GM12875 (cell line): ENCODE measurements around the gene PAIP2B.

Experiments
- H3K4me3 ChIP-seq: one replicate; pipeline ENCODE4 v1.5.1; 2011; ENCODE audit warnings: low read depth, low read length, control low read depth
- CTCF ChIP-seq: IDR thresholded peaks from 2 replicates; pipeline ENCODE4 v1.5.1; 2011; ENCODE audit warnings: low read depth, mild to moderate bottlenecking, control low read depth, inconsistent platforms, low read length, moderate library complexity, borderline replicate concordance; ENCODE audit not compliant: insufficient read depth

PAIP2B gene

DNA sequence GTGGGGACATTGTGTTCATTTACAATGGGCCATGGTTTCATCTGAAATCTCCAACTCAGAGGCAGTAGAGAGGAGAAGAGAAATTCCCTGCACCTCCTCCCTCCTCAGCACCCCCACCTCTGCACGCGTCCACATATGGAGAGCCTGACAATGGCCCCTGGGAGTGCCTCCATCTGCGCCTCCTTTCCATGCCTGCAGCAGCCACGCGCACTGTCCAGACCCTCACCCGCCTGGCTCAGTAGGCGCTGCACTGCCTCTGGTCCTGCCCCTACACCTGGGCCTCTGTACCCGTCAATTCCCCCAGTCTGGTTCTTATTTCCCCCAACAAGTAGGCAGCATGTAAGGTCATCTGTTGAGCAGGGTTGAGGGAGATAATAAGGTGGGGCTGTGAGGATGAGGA, 72.6 kb downstream of the PAIP2B start:
- TF ChIP-seq CTCF = no peak
- H3K4me3 ChIP-seq = no peak overlapping the region

- H3K4me3 ChIP-seq = no peak overlapping the region
- no peak for TF ChIP-seq CTCF
These were observed 73.2 kb downstream of the PAIP2B start for GRCh38 chr2:71153585-71154224.

DNA sequence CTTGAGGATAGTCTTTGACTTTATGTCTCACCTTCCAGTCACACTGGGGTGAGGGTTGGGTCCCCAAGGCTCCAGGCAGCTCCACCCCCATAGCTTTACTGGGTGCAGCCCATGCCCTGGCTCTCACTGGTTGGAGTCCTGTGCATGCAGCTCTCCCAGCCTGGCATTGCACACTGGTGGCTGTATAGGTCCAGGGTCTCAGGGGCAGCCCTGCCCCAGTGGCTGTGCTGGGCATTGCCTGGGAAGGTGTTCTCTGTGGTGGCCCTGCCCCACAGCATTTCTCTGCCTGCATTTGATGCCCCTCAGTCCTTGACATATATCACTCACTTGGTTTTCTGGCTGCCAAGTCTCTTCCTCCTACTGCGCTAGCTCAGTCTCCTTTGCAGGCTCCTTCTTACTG, 75.3 kb downstream of the PAIP2B start:
- no peak overlapping the region for H3K4me3 ChIP-seq
- no peak for TF ChIP-seq CTCF

GRCh38 chr2:71150082-71150816, 76.7 kb downstream of the PAIP2B start:
- no peak overlapping the region for H3K4me3 ChIP-seq
- no peak for TF ChIP-seq CTCF

GRCh38 chr2:71148506-71149063, 78.3 kb downstream of the PAIP2B start:
- H3K4me3 ChIP-seq = no peak overlapping the region
- TF ChIP-seq CTCF = no peak

GRCh38 chr2:71143782-71144181, 83.1 kb downstream of the PAIP2B start:
- no peak for TF ChIP-seq CTCF
- H3K4me3 ChIP-seq = no peak overlapping the region

- TF ChIP-seq CTCF = no peak
- no peak overlapping the region for H3K4me3 ChIP-seq
These were observed 90.7 kb downstream of the PAIP2B start for GRCh38 chr2:71136174-71136573.
